Osteocyte (in vitro differentiated cells): Measurements from ENCODE around the gene ROCK1. TPM values are rescaled to one million over a fixed set of nuclear protein-coding genes. Genes with fewer than 3 reads are reported as not detected.

Source experiments
- DNase-seq: peaks from one replicate; pipeline ENCODE4 v3.0.0; 2021; ENCODE audit warnings: mixed read lengths; ENCODE audit not compliant: unreplicated experiment; ENCODE audit errors: extremely low spot score
- H3K27ac Mint-ChIP-seq: one replicate; pipeline ENCODE4 v1.8.0; 2021; ENCODE audit warnings: mild to moderate bottlenecking, mixed read lengths; ENCODE audit not compliant: unreplicated experiment
- H3K27me3 Mint-ChIP-seq: one replicate; pipeline ENCODE4 v1.8.0; 2021; ENCODE audit warnings: mixed read lengths; ENCODE audit not compliant: unreplicated experiment
- H3K36me3 Mint-ChIP-seq: one replicate; pipeline ENCODE4 v1.8.0; 2021; ENCODE audit warnings: mixed read lengths; ENCODE audit not compliant: unreplicated experiment
- H3K4me1 Mint-ChIP-seq: one replicate; pipeline ENCODE4 v1.8.0; 2021; ENCODE audit warnings: mixed read lengths; ENCODE audit not compliant: unreplicated experiment
- H3K4me3 Mint-ChIP-seq: one replicate; pipeline ENCODE4 v1.8.0; 2021; ENCODE audit warnings: mild to moderate bottlenecking, moderate library complexity, mixed read lengths; ENCODE audit not compliant: unreplicated experiment
- H3K9me3 Mint-ChIP-seq: one replicate; pipeline ENCODE4 v1.8.0; 2021; ENCODE audit warnings: mixed read lengths; ENCODE audit not compliant: unreplicated experiment
- total RNA-seq: library from RNA; stranded (reverse); gene quantifications from 2 replicates; pipeline ENCODE4 v1.2.1, GENCODE V29; 2021
- TF ChIP-seq, protein P1 (sequence below): fragments of 200-600 bp; sonication (generic); IDR thresholded peaks from 2 replicates; pipeline ENCODE4 v1.5.0; 2021; ENCODE audit warnings: antibody characterized with exemption, mild to moderate bottlenecking, moderate library complexity

Gene ROCK1
- total RNA-seq, 1 donor from 2014 or later: 50.8 TPM

DNA sequence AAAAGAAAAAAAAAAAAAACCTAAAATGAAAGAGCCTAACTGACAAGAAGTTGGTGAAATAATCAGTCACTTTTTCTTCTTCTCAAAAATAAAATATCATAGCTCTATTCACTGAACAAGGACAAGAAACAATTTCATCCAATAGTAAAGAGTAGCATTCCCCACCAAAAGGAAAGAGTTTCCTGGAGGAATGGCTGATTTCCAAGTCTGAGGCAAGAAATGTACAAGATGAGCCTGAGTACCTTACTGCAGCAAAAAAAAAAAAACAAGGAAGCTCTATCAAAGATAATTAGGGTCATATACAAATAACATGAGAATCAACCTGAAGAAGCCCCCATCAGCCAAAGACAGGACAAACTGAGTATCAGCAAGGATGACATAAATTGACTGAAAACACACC lies 11.5 kb downstream of the ROCK1 start:
- Mint-ChIP-seq H3K27me3 (no peaks in the 10 kb centered on the region), H3K4me3 (no peak overlapping the region), H3K27ac (no peak overlapping the region), H3K9me3 (peaks cover 3% of the 10 kb centered on the region), H3K4me1 (peaks cover 22% of the 10 kb centered on the region), H3K36me3 (no peaks in the 10 kb centered on the region)
- no peak for DNase-seq
- TF ChIP-seq, protein P1, sequence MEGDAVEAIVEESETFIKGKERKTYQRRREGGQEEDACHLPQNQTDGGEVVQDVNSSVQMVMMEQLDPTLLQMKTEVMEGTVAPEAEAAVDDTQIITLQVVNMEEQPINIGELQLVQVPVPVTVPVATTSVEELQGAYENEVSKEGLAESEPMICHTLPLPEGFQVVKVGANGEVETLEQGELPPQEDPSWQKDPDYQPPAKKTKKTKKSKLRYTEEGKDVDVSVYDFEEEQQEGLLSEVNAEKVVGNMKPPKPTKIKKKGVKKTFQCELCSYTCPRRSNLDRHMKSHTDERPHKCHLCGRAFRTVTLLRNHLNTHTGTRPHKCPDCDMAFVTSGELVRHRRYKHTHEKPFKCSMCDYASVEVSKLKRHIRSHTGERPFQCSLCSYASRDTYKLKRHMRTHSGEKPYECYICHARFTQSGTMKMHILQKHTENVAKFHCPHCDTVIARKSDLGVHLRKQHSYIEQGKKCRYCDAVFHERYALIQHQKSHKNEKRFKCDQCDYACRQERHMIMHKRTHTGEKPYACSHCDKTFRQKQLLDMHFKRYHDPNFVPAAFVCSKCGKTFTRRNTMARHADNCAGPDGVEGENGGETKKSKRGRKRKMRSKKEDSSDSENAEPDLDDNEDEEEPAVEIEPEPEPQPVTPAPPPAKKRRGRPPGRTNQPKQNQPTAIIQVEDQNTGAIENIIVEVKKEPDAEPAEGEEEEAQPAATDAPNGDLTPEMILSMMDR: no peak

DNA sequence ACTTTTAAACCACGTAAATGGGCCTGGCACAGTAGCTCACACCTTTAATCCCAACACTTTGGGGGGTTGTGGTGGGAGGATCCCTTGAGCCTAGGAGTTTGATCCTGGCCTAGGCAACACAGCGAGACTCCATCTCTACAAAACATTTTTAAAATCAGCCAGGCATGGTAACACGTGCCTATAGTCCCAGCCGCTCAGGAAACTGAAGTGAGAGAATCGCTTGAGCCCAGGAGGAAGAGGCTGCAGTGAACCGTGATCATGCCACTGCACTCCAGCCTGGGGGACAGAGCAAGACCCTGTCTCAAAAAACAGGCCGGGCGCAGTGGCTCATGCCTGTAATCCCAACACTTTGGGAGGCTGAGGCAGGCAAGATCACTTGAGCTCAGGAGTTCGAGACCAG lies 12.2 kb downstream of the ROCK1 start:
- Mint-ChIP-seq H3K4me1 (peaks cover 21% of the 10 kb centered on the region), H3K36me3 (no peaks in the 10 kb centered on the region), H3K4me3 (no peak overlapping the region), H3K27ac (no peak overlapping the region), H3K9me3 (peaks cover 4% of the 10 kb centered on the region), H3K27me3 (no peaks in the 10 kb centered on the region)
- TF ChIP-seq, protein P1: no peak
- no peak for DNase-seq

DNA sequence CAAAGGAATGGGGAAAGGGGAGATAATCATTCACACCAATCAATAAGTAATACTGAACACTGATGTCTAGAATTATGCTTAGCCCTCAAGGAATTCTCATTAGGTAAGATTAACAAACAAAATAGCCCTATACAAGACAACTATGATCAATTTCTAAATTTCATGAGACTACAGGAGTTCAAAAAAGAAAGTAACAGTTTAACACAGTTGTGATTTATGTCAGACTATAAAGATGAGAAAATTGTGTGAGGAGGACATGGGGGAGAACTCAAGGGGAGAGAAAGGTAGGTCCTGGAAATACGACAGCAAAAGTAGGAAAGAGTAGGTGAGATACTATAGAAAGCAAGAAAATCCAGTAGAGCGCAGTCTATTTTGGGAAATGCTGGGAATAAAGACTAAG lies 14.9 kb downstream of the ROCK1 start:
- Mint-ChIP-seq H3K27me3 (no peaks in the 10 kb centered on the region), H3K4me1 (peaks cover 18% of the 10 kb centered on the region), H3K9me3 (peaks cover 4% of the 10 kb centered on the region), H3K4me3 (no peak overlapping the region), H3K36me3 (peaks cover 2% of the 10 kb centered on the region), H3K27ac (no peak overlapping the region)
- TF ChIP-seq, protein P1: no peak
- DNase-seq: no peak

DNA sequence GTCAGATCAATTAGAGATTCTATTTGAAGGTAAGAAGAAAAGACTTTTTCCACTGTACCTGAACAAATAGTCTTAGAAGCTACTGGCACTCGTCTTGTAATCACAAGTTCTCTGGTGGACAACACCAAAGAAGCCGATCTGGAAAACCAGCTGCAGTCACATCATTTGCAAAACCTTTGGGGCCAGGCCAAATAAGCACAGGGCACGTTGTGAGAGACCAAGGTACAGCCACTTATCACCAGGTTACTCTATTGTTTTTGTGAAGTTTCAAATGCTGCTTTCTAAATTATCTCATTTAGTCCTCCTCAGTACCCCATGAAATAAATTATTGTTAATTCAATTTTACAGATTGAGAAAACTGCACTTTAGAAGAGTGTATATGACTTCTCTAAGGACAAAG lies 18.5 kb downstream of the ROCK1 start:
- no peaks in the 10 kb centered on the region for H3K27me3 Mint-ChIP-seq
- no peak overlapping the region for H3K4me3 Mint-ChIP-seq
- H3K27ac Mint-ChIP-seq: no peak overlapping the region
- DNase-seq: no peak
- H3K4me1 Mint-ChIP-seq: peaks cover 3% of the 10 kb centered on the region
- TF ChIP-seq, protein P1: no peak
- peaks cover 2% of the 10 kb centered on the region for H3K36me3 Mint-ChIP-seq
- peaks cover 4% of the 10 kb centered on the region for H3K9me3 Mint-ChIP-seq

DNA sequence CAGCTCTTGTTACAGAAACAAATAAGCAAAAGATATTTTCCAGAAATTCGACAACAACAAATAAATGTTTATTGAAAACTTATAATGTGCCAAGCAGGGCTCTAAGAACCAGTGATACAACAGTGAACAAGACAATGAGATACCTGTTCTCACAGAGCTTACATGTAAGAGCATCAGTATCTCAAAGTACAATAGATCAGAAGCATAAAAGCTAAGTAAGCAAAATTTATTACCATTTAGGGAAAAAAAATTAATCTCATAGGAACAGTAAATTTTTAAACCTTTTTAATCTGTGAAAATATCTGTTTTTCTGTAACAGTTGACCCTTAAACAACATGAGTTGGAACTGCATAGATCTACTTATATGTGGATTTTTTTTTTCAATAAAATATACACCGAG lies 20.9 kb downstream of the ROCK1 start:
- peaks cover 11% of the 10 kb centered on the region for H3K9me3 Mint-ChIP-seq
- no peak for DNase-seq

More for the DNA sequence above, 20.9 kb downstream of the ROCK1 start:
- no peaks in the 10 kb centered on the region for H3K27me3 Mint-ChIP-seq
- no peak overlapping the region for H3K4me3 Mint-ChIP-seq
- H3K4me1 Mint-ChIP-seq: peaks cover 19% of the 10 kb centered on the region
- TF ChIP-seq, protein P1: no peak
- H3K36me3 Mint-ChIP-seq: peaks cover 2% of the 10 kb centered on the region
- no peak overlapping the region for H3K27ac Mint-ChIP-seq
